Esophagus squamous epithelium (tissue), 4 donors: ENCODE results near the gene AP2S1.

Source experiments
- POLR2A ChIP-seq, 4 donors: fragments of 450-650 bp; IDR thresholded peaks; one replicate each; pipeline ENCODE4 v1.6.1; 2017; ENCODE audit warnings: antibody characterized with exemption in 4 of 4, mild to moderate bottlenecking in 4 of 4, moderate library complexity in 3 of 4
- TF ChIP-seq, protein P1 (sequence below), 6 experiments: fragments of 450-650 bp in 4 of 6; fragments of 200-600 bp in 2 of 6; sonication (generic) in 2 of 6; IDR thresholded peaks; one replicate each; pipeline ENCODE4 v1.5.1; 2016 to 2019; ENCODE audit warnings: antibody characterized with exemption in 6 of 6, mild to moderate bottlenecking in 4 of 6, moderate library complexity in 4 of 6

DNA sequence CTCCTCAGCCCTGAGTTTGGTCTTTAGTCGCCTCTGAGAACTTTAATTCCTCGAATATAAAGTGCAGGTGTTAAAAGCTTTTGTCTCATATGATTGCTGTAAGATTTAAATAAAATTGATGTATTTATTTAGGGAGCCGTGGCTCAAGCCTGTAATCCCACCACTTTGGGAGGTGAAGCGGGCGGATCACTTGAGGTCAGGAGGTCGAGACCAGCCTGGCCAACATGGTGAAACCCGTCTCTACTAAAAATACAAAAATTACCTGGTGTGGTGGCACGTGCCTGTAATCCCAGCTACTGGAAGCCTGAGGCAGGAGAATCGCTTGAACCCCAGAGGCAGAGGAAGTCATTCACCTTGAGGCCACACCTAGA lies 61.7 kb downstream of the AP2S1 start:
- TF ChIP-seq POLR2A (IDR thresholded peaks at IDR 0.05), result no peak
- TF ChIP-seq, protein P1, sequence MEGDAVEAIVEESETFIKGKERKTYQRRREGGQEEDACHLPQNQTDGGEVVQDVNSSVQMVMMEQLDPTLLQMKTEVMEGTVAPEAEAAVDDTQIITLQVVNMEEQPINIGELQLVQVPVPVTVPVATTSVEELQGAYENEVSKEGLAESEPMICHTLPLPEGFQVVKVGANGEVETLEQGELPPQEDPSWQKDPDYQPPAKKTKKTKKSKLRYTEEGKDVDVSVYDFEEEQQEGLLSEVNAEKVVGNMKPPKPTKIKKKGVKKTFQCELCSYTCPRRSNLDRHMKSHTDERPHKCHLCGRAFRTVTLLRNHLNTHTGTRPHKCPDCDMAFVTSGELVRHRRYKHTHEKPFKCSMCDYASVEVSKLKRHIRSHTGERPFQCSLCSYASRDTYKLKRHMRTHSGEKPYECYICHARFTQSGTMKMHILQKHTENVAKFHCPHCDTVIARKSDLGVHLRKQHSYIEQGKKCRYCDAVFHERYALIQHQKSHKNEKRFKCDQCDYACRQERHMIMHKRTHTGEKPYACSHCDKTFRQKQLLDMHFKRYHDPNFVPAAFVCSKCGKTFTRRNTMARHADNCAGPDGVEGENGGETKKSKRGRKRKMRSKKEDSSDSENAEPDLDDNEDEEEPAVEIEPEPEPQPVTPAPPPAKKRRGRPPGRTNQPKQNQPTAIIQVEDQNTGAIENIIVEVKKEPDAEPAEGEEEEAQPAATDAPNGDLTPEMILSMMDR (IDR thresholded peaks at IDR 0.05), result no peak
